ENCODE measurements around the gene MAOA. TPM values are rescaled to one million over a fixed set of nuclear protein-coding genes. Genes with fewer than 3 reads are reported as not detected.
A peak's percentile ranks its signal among the peaks of the same experiment; 100 is the strongest.

MAOA gene
- total RNA-seq, 1 donor from 2014 or later: 0.32 TPM

GRCh38 chrX:43676971-43677572, 21.0 kb downstream of the MAOA start:
- peaks cover 6% of the 10 kb centered on the region for H3K9me3 Mint-ChIP-seq (ENCODE audit: unreplicated experiment)
- no peak overlapping the region for H3K4me3 Mint-ChIP-seq (ENCODE audit: unreplicated experiment)
- H3K27ac Mint-ChIP-seq (ENCODE audit: unreplicated experiment): no peak overlapping the region
- DNase-seq (ENCODE audit: extremely low spot score, unreplicated experiment): no peak
- H3K27me3 Mint-ChIP-seq (ENCODE audit: unreplicated experiment): no peaks in the 10 kb centered on the region
- TF ChIP-seq, protein P1, sequence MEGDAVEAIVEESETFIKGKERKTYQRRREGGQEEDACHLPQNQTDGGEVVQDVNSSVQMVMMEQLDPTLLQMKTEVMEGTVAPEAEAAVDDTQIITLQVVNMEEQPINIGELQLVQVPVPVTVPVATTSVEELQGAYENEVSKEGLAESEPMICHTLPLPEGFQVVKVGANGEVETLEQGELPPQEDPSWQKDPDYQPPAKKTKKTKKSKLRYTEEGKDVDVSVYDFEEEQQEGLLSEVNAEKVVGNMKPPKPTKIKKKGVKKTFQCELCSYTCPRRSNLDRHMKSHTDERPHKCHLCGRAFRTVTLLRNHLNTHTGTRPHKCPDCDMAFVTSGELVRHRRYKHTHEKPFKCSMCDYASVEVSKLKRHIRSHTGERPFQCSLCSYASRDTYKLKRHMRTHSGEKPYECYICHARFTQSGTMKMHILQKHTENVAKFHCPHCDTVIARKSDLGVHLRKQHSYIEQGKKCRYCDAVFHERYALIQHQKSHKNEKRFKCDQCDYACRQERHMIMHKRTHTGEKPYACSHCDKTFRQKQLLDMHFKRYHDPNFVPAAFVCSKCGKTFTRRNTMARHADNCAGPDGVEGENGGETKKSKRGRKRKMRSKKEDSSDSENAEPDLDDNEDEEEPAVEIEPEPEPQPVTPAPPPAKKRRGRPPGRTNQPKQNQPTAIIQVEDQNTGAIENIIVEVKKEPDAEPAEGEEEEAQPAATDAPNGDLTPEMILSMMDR (IDR thresholded peaks at IDR 0.05): no peak
- no peaks in the 10 kb centered on the region for H3K36me3 Mint-ChIP-seq (ENCODE audit: unreplicated experiment)
- peaks cover 25% of the 10 kb centered on the region for H3K4me1 Mint-ChIP-seq (ENCODE audit: unreplicated experiment)

- Mint-ChIP-seq H3K9me3 (ENCODE audit: unreplicated experiment) (peaks cover 6% of the 10 kb centered on the region), H3K27ac (ENCODE audit: unreplicated experiment) (no peak overlapping the region), H3K36me3 (ENCODE audit: unreplicated experiment) (no peaks in the 10 kb centered on the region), H3K4me1 (ENCODE audit: unreplicated experiment) (peaks cover 25% of the 10 kb centered on the region), H3K4me3 (ENCODE audit: unreplicated experiment) (no peak overlapping the region), H3K27me3 (ENCODE audit: unreplicated experiment) (no peaks in the 10 kb centered on the region)
- no peak for DNase-seq (ENCODE audit: extremely low spot score, unreplicated experiment)
- TF ChIP-seq, protein P1 (IDR thresholded peaks at IDR 0.05): no peak
Observed at GRCh38 chrX:43677993-43678392, 21.9 kb downstream of the MAOA start.

DNA sequence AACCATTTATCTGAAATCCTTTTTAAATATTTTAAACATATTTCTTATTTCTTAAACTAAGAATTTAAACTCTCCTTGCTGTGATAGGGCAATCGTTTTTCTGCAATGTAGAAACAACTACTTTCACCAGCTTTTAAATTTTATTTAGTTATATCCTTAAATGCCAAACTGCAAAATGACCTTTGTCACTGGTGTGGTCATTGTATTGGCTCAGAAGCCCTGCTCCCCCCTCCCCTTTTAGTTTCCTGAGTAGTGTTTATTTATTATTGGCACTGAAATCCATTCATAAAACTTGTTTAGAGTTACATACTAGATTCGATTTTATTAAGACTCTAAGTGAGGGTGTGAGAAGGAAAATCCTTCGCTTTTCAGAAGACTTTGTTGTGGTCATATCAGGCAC, 23.0 kb downstream of the MAOA start:
- H3K27ac Mint-ChIP-seq (ENCODE audit: unreplicated experiment): no peak overlapping the region
- DNase-seq (ENCODE audit: extremely low spot score, unreplicated experiment): no peak
- H3K4me3 Mint-ChIP-seq (ENCODE audit: unreplicated experiment): no peak overlapping the region
- H3K27me3 Mint-ChIP-seq (ENCODE audit: unreplicated experiment): no peaks in the 10 kb centered on the region
- H3K4me1 Mint-ChIP-seq (ENCODE audit: unreplicated experiment): peaks cover 25% of the 10 kb centered on the region
- TF ChIP-seq, protein P1 (IDR thresholded peaks at IDR 0.05): no peak
- peaks cover 7% of the 10 kb centered on the region for H3K9me3 Mint-ChIP-seq (ENCODE audit: unreplicated experiment)
- H3K36me3 Mint-ChIP-seq (ENCODE audit: unreplicated experiment): no peaks in the 10 kb centered on the region

GRCh38 chrX:43679778-43680177, 23.7 kb downstream of the MAOA start:
- DNase-seq (ENCODE audit: extremely low spot score, unreplicated experiment): no peak
- Mint-ChIP-seq H3K36me3 (ENCODE audit: unreplicated experiment) (no peaks in the 10 kb centered on the region), H3K27me3 (ENCODE audit: unreplicated experiment) (no peaks in the 10 kb centered on the region), H3K27ac (ENCODE audit: unreplicated experiment) (peak overlapping the region; percentile 58), H3K4me1 (ENCODE audit: unreplicated experiment) (peaks cover 25% of the 10 kb centered on the region), H3K9me3 (ENCODE audit: unreplicated experiment) (peaks cover 11% of the 10 kb centered on the region), H3K4me3 (ENCODE audit: unreplicated experiment) (no peak overlapping the region)
- TF ChIP-seq, protein P1 (IDR thresholded peaks at IDR 0.05): no peak

DNA sequence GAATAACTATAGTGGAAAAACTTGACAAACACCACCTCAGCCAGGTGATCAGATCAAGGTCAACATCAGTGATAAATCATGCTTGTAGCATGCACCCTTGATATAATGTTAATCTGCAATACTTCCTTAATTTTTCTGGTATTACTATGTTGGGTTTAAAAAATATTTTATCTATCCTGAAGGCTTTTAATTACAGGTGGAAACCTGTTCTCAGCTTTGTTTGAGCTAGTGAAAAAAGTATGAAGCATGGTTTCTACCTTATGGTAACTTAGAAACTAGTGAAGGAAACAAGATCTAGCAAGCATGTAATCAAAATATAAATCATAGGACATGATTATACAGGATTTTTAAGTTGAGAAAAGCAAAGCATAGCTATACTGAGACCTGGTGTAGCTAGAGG, 26.6 kb downstream of the MAOA start:
- H3K4me1 Mint-ChIP-seq (ENCODE audit: unreplicated experiment): peaks cover 38% of the 10 kb centered on the region
- H3K9me3 Mint-ChIP-seq (ENCODE audit: unreplicated experiment): peaks cover 11% of the 10 kb centered on the region
- no peaks in the 10 kb centered on the region for H3K36me3 Mint-ChIP-seq (ENCODE audit: unreplicated experiment)
- DNase-seq (ENCODE audit: extremely low spot score, unreplicated experiment): no peak
- TF ChIP-seq, protein P1 (IDR thresholded peaks at IDR 0.05): no peak
- H3K27me3 Mint-ChIP-seq (ENCODE audit: unreplicated experiment): no peaks in the 10 kb centered on the region
- H3K27ac Mint-ChIP-seq (ENCODE audit: unreplicated experiment): no peak overlapping the region
- no peak overlapping the region for H3K4me3 Mint-ChIP-seq (ENCODE audit: unreplicated experiment)
